Measurements from ENCODE around the gene OFD1. TPM values are rescaled to one million over a fixed set of nuclear protein-coding genes. Genes with fewer than 3 reads are reported as not detected.
A peak's percentile ranks its signal among the peaks of the same experiment; 100 is the strongest.

OFD1 gene
- total RNA-seq, 6 experiments from 2014 or later = 6.5 to 12.4 (median 10.5) TPM

GRCh38 chrX:13695601-13696115, 38.9 kb upstream of the OFD1 start:
- Histone ChIP-seq H3K27ac (no peak overlapping the region), H3K27me3 (no peaks in the 10 kb centered on the region), H3K4me1 (peaks cover 0 to 7% (median 0%) of the 10 kb centered on the region in 4 donors), H3K4me3 (no peak overlapping the region), H3K36me3 (no peaks in the 10 kb centered on the region), H3K9me3 (no peaks in the 10 kb centered on the region)
- no peak for DNase-seq
- intact Hi-C loops (cut with DNase I) = no loop called here
- TF ChIP-seq, protein P1, sequence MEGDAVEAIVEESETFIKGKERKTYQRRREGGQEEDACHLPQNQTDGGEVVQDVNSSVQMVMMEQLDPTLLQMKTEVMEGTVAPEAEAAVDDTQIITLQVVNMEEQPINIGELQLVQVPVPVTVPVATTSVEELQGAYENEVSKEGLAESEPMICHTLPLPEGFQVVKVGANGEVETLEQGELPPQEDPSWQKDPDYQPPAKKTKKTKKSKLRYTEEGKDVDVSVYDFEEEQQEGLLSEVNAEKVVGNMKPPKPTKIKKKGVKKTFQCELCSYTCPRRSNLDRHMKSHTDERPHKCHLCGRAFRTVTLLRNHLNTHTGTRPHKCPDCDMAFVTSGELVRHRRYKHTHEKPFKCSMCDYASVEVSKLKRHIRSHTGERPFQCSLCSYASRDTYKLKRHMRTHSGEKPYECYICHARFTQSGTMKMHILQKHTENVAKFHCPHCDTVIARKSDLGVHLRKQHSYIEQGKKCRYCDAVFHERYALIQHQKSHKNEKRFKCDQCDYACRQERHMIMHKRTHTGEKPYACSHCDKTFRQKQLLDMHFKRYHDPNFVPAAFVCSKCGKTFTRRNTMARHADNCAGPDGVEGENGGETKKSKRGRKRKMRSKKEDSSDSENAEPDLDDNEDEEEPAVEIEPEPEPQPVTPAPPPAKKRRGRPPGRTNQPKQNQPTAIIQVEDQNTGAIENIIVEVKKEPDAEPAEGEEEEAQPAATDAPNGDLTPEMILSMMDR (IDR thresholded peaks at IDR 0.05) = no peak
- no peak for TF ChIP-seq POLR2A (IDR thresholded peaks at IDR 0.05)
- WGBS (ENCODE audit: insufficient coverage, low coverage, low lambda C conversion rate, missing lambda C conversion rate) = 63% methylated on average over 4 of the region's 4 CpGs
- ATAC-seq = no peak

DNA sequence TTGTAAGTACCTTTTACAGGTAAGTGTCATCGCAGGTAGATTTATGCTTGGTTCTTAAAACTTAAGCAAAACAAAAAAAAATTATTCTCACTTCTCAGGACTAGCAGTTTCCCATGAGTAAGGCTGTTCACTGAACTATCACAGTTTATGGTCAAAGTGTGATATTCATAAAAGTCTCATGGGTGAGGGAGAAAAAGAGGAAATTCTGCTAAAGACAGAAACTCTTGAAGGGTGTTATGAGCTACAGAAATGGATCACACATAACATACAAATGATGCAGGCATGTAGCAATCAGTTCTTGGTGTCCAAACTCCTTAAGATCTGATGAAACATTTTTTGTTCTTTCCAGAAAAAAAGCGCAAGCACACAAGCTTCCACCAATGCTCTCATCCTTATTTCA, 37.1 kb upstream of the OFD1 start:
- peak in 1 of 4 donors; percentile 11 for ATAC-seq
- TF ChIP-seq, protein P1 (IDR thresholded peaks at IDR 0.05) = no peak
- TF ChIP-seq POLR2A (IDR thresholded peaks at IDR 0.05) = no peak
- Histone ChIP-seq H3K9me3 (no peaks in the 10 kb centered on the region), H3K4me1 (peaks cover 0 to 4% (median 0%) of the 10 kb centered on the region in 4 donors), H3K27ac (no peak overlapping the region), H3K36me3 (no peaks in the 10 kb centered on the region), H3K27me3 (no peaks in the 10 kb centered on the region), H3K4me3 (no peak overlapping the region)
- intact Hi-C loops (cut with DNase I) = no loop called here
- no peak for DNase-seq
- WGBS (ENCODE audit: insufficient coverage, low coverage, low lambda C conversion rate, missing lambda C conversion rate) = 78% methylated on average over 2 of the region's 2 CpGs

DNA sequence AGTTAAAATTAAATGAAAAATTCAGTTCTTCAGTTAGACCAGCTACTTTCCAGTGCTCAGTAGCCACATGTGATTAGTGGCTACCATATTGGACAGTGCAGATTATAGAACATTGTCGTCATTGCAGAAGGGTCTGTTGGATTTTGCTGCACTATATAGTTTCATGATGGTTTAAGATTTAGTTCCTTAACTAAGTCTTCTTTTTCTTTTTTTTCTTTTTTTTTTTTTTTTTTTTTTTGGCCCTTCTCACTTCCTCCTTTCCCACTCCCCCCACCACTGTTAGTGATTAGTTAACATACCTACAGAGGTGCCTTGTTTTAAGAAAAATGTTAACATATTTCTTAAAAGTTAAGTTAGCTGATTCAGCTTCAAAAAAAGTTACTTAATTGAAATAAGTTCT, 36.6 kb upstream of the OFD1 start:
- no peaks in the 10 kb centered on the region for H3K4me1 ChIP-seq
- intact Hi-C loops (cut with DNase I) = no loop called here
- H3K27ac ChIP-seq = no peak overlapping the region
- H3K27me3 ChIP-seq = no peaks in the 10 kb centered on the region
- no peaks in the 10 kb centered on the region for H3K9me3 ChIP-seq
- TF ChIP-seq, protein P1 (IDR thresholded peaks at IDR 0.05) = no peak
- no peak for TF ChIP-seq POLR2A (IDR thresholded peaks at IDR 0.05)
- no peak for ATAC-seq
- no peaks in the 10 kb centered on the region for H3K36me3 ChIP-seq
- 57% methylated on average over 1 of the region's 1 CpG for WGBS (ENCODE audit: insufficient coverage, low coverage, low lambda C conversion rate, missing lambda C conversion rate)
- no peak overlapping the region for H3K4me3 ChIP-seq
- no peak for DNase-seq

DNA sequence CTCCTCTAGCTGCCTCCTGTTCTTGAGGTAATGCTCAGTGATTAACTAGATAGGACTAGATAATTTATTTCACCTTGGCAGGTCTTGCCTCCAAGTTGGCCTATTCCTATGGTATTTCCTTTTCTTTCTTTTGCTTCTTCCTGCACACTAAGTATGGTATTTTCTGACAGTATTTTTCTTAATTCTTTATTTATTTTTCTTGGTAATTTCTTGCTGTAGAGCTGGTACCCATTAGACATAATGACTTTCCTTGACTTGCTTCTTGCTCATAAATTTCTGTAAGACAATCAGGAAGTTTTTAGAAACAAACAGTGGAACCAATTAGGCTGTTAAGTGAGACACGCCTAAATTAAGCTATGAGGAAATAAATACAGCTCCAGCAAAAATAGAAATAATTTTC, 36.1 kb upstream of the OFD1 start:
- intact Hi-C loops (cut with DNase I) = no loop called here
- Histone ChIP-seq H3K27me3 (no peaks in the 10 kb centered on the region), H3K9me3 (no peaks in the 10 kb centered on the region), H3K4me1 (no peaks in the 10 kb centered on the region), H3K4me3 (no peak overlapping the region), H3K27ac (no peak overlapping the region), H3K36me3 (no peaks in the 10 kb centered on the region)
- DNase-seq (no peak), ATAC-seq (no peak)
- TF ChIP-seq, protein P1 (IDR thresholded peaks at IDR 0.05) = no peak
- no peak for TF ChIP-seq POLR2A (IDR thresholded peaks at IDR 0.05)
- WGBS (ENCODE audit: insufficient coverage, low coverage, low lambda C conversion rate, missing lambda C conversion rate) = 65% methylated on average over 1 of the region's 1 CpG

Data from right lobe of liver (tissue), 6 donors.